A673 (cell line): ENCODE measurements around the gene FHIT. TPM values are rescaled to one million over a fixed set of nuclear protein-coding genes. Genes with fewer than 3 reads are reported as not detected.

Experiments used
- BruUV-seq: library from RNA; stranded (reverse); fragments of 400-500 nt; replicated peaks from 2 replicates; lab custom pipeline; 2021; lab: Mats Ljungman, UMichigan
- CTCF ChIA-PET: fragments of 300-600 bp; sonication (Branson Sonifier 250); formaldehyde crosslinking; loops from one replicate; lab custom pipeline; 2022; ENCODE audit warnings: antibody characterized with exemption; lab: Charles Lee
- POLR2A ChIA-PET: fragments of 300-600 bp; sonication (Branson Sonifier 250); formaldehyde crosslinking; loops from one replicate; lab custom pipeline; 2022; ENCODE audit warnings: antibody characterized with exemption; ENCODE audit not compliant: low non-redundant PET; lab: Charles Lee
- DNase-seq: peaks from one replicate; pipeline ENCODE4 v3.0.0-alpha.2; 2015; ENCODE audit warnings: low spot score
- H3K27ac ChIP-seq: fragments of 200-600 bp; sonication (generic); 2 replicates; pipeline ENCODE4 v1.5.1; 2016; ENCODE audit warnings: mixed run types, low read depth, mild to moderate bottlenecking, mixed read lengths, antibody characterized with exemption, low read length; ENCODE audit not compliant: poor library complexity, severe bottlenecking
- H3K27me3 ChIP-seq: fragments of 200-600 bp; sonication (generic); replicated peaks from 2 replicates; pipeline ENCODE4 v1.6.1; 2017; ENCODE audit warnings: mixed run types, low read depth, mild to moderate bottlenecking, mixed read lengths, antibody characterized with exemption, low read length; ENCODE audit not compliant: insufficient read depth, poor library complexity
- H3K36me3 ChIP-seq: fragments of 200-600 bp; sonication (generic); 2 replicates; pipeline ENCODE4 v1.6.1; 2016; ENCODE audit warnings: mixed run types, mild to moderate bottlenecking, mixed read lengths, antibody characterized with exemption, low read length; ENCODE audit not compliant: insufficient read depth, poor library complexity, severe bottlenecking
- H3K4me1 ChIP-seq: fragments of 200-600 bp; sonication (generic); 2 replicates; pipeline ENCODE4 v1.6.1; 2017; ENCODE audit warnings: mixed run types, mild to moderate bottlenecking, mixed read lengths, antibody characterized with exemption, low read length; ENCODE audit not compliant: insufficient read depth, poor library complexity, severe bottlenecking
- H3K4me3 ChIP-seq: fragments of 200-600 bp; sonication (generic); 2 replicates; pipeline ENCODE4 v1.5.1; 2016; ENCODE audit warnings: low read depth, mixed run types, mild to moderate bottlenecking, mixed read lengths, low read length; ENCODE audit not compliant: poor library complexity, severe bottlenecking
- H3K9me3 ChIP-seq: fragments of 200-600 bp; sonication (generic); 2 replicates; pipeline ENCODE4 v1.6.1; 2016; ENCODE audit warnings: mixed run types, low read depth, mild to moderate bottlenecking, mixed read lengths, antibody characterized with exemption, low read length; ENCODE audit not compliant: poor library complexity, severe bottlenecking
- CTCF ChIP-seq: fragments of 300-800, 200-600 bp; sonication (generic); conservative IDR thresholded peaks from 2 replicates; pipeline ENCODE4 v1.5.1; 2017; ENCODE audit warnings: low read depth, mild to moderate bottlenecking, antibody characterized with exemption, low read length, moderate library complexity, mixed read lengths
- EZH2 ChIP-seq: fragments of 200-600 bp; sonication (generic); IDR thresholded peaks from 2 replicates; pipeline ENCODE4 v1.6.1; 2017; ENCODE audit warnings: borderline replicate concordance, low read depth, mild to moderate bottlenecking, mixed read lengths, antibody characterized with exemption, low read length; ENCODE audit not compliant: poor library complexity, severe bottlenecking
- intact Hi-C: fragments of 100-400 bp; cut with micrococcal nuclease; formaldehyde crosslinking; loops from one replicate; pipeline ENCODE4 v1.10.0; 2022; ENCODE audit not compliant: unreplicated experiment
- total RNA-seq: library from RNA; stranded (reverse); gene quantifications from 2 replicates; pipeline ENCODE4 v1.2.3, GENCODE V29; 2021

Gene FHIT
- total RNA-seq, 1 experiment from 2014 or later: not detected

- DNase-seq: no peak
- H3K27me3 ChIP-seq: no peaks in the 10 kb centered on the region
- no peak overlapping the region for H3K4me3 ChIP-seq
- H3K36me3 ChIP-seq: no peaks in the 10 kb centered on the region
- no peaks in the 10 kb centered on the region for H3K9me3 ChIP-seq
- TF ChIP-seq EZH2 (no peak), CTCF (no peak)
- H3K4me1 ChIP-seq: no peaks in the 10 kb centered on the region
- intact Hi-C loops: no loop called here
- H3K27ac ChIP-seq: no peak overlapping the region
- BruUV-seq: no TSS peak
- POLR2A ChIA-PET: no interaction called here
- CTCF ChIA-PET: no interaction called here
Measured at GRCh38 chr3:59749291-59749690, 1502.0 kb downstream of the FHIT start.

GRCh38 chr3:59746585-59746984 is 1504.7 kb downstream of the FHIT start:
- H3K36me3 ChIP-seq: no peaks in the 10 kb centered on the region
- no peaks in the 10 kb centered on the region for H3K4me1 ChIP-seq
- H3K9me3 ChIP-seq: no peaks in the 10 kb centered on the region
- DNase-seq: no peak
- H3K27me3 ChIP-seq: no peaks in the 10 kb centered on the region
- ChIA-PET POLR2A (no interaction called here), CTCF (no interaction called here)
- intact Hi-C loops: no loop called here
- H3K4me3 ChIP-seq: no peak overlapping the region
- no TSS peak for BruUV-seq
- H3K27ac ChIP-seq: no peak overlapping the region
- TF ChIP-seq EZH2: no peak
- no peak for TF ChIP-seq CTCF

- POLR2A ChIA-PET: no interaction called here
- Histone ChIP-seq H3K27ac (no peak overlapping the region), H3K36me3 (no peaks in the 10 kb centered on the region), H3K9me3 (no peaks in the 10 kb centered on the region), H3K4me1 (no peaks in the 10 kb centered on the region), H3K27me3 (no peaks in the 10 kb centered on the region), H3K4me3 (no peak overlapping the region)
- intact Hi-C loops: no loop called here
- CTCF ChIA-PET: no interaction called here
- no peak for DNase-seq
- TF ChIP-seq CTCF (no peak), EZH2 (no peak)
- no TSS peak for BruUV-seq
Measured at GRCh38 chr3:59737241-59737640, 1514.0 kb downstream of the FHIT start.
